GM21423 (cell line): ENCODE results near the gene NAA25.
"Not testable (repeated sequence)": the region's sequence is repeated elsewhere in the genome, so short reads cannot be mapped to it uniquely, and the experiment has no call there.

ENCODE experiments used
- ATAC-seq: cut with Tn5 transposase; IDR thresholded peaks from one replicate; pipeline ENCODE4 v1.9.1; 2021; ENCODE audit warnings: mild to moderate bottlenecking, moderate library complexity; ENCODE audit not compliant: unreplicated experiment

Gene NAA25

DNA sequence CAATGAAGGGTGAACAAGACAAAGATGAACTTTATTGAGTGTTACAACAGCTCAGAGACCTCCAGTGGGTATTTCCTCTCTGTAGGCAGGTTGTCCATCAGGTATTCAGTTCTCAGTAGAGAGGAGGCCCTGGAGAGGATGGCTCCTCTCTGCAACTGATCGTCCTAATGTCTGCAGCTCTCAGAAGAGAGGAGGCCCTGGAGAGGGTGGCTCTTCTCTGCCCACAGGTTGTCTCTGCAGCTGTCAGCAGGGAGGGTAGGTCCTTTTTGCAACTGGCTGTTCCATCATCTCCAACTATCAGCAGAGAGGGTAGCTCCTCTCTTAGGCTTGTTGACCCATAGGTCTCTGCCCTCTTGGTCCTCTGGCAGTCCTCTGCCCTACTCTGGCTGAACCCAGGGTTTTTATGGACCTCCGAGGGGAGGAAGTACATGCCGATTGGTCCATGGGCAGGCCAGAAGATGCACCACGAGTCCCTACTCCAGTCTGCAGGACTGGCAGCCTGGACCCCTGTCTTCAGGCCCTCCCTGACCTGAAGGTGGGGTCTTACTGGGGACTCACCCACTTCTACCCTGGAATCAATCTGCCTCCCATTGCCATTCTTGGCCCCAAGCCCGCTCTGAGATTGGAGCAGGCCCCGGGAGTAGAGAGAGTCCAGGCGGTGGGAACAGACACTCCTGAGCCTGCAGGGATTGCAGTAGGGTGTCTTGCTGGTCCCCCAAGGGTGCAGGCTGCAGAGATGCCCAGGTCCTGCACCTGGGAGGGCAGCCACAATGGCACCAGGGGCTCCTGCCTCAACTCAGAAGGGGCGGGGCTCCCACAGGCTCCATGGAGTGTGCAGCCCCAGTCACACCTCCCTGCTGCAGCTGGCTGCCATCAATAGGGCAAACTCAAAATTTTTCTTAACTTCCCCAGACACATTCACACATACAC is 97.9 kb downstream of the NAA25 start:
- no peak for ATAC-seq

DNA sequence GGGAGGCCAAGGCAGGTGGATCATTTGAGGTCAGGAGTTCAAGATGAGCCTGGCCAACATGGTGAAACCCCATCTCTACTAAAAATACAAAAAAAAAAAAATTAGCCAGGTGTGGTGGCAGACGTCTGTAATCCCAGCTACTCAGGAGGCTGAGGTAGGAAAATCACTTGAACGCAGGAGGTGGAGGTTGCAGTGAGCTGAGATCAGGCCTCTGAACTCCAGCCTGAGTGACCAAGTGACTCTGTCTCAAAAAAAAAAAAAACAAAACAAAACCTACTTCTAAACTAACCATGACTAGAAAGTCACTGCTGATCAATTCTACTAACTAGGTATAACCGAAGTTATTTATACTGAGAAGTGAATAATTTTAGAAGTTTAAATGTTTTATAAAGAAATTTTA is 99.0 kb downstream of the NAA25 start:
- ATAC-seq: not testable (repeated sequence)

DNA sequence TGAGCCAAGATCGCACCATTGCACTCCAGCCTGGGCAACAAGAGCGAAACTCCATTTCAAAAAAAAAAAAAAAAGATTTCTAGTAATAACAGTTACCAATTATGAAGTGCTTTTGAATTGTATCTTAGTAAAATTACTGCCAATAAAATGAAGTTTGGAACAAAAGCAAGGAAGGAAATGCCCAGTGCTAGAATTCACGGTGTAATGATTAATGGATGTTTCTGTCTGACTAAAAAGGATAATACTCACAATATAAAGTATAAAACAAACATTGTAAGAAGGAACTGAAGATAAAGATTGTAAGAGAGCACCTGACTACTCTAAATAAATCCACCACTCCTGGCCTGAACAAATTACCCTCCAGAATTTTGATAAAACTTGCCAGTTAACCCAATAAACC is 99.7 kb downstream of the NAA25 start:
- no peak for ATAC-seq

DNA sequence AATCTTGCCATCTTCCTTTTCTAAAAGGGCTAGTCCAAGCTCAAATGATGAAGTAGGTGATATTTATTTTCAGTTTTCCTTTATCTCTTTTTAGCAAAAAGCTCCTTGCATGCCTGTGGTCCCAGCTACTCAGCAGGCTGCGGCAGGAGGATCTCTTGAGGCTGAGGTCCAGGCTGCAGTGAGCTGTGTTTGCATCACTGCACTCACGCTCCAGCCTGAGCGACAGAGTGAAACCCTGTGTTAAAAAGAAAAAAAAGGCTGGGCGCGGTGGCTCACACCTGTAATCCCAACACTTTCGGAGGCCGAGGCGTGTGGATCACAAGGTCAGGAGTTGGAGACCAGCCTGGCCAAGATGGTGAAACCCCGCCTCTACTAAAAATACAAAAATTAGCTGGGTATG is 100.6 kb downstream of the NAA25 start:
- no peak for ATAC-seq

DNA sequence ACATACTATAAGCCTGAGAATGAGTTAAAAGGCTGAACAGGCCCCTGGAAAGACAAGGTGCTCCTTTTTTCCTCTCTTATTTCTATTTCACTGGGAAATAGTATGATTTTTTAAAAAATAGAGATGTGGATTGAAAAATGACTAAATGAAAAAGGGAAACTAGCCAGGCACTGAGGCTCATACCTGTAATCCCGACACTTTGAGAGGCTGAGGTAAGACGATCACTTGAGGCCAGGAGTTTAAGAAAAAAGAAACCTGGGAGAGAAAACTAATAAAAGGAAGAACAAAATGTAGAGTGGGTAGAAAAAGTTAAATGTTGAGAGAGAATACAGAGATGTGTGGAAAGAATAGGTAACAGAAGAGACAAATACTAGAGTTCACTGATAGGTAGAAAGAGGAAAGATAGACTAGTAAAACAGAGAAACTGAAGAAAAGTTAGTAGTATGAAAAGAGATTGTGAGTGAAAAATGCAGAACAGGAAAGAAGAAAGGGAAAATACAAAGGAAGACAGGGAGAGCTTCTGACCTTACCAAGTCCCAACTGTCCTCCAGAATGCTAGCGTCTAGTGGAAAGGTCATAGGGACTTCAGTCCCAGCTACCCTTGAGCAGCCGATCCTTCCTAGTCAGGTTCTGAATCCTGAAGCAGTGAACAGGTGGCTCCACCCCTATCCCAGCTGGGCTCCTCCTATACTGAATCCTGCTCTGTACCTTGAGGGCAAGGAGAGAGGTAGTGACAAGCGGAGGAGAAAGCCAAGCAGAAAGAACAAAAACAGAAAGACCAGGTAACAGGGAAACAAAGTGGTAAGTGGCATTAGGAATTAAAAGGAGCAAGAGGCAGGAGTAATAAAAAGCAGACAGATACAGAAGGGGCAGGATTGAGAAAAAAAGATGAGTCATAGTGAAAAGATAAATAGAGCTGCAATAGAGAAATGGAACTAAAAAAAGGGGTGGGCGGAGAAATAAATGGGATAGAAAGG is 102.9 kb downstream of the NAA25 start:
- no peak for ATAC-seq

DNA sequence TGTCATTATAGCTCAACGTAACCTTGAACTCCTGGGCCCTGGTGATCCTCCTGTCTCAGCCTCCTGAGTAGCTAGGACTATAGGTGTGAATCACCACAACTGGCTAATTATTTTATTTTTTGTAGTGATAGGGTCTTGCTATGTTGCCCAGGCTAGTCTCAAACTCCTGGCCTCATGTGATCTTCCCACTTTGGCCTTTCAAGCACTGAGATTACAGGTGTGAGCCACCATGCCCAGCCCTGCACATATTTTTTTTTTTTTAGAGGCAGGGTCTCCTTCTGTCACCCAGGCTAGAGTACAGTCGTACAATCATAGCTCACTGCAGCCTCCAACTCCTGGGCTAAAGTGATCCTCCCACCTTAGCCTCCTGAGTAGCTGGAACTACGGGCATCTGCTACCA is 104.5 kb downstream of the NAA25 start:
- no peak for ATAC-seq

DNA sequence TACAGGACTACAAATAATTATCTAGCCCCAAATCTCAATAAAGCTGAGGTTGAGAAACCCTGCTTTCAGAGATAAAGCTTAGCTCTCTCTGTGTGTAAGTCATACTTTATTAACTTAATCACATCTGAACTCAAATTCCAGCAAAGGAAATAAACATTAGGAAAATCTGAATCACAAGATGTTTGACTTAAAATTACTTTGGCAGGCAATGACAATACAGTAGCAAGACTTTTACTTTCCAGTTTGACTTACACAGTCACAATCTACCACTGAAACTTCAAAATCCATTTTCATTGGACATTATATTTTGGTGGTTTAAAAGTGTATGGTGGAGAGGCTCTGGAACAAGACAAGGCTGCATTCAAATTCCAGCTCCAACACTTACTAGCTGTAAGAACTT is 107.0 kb downstream of the NAA25 start:
- no peak for ATAC-seq

DNA sequence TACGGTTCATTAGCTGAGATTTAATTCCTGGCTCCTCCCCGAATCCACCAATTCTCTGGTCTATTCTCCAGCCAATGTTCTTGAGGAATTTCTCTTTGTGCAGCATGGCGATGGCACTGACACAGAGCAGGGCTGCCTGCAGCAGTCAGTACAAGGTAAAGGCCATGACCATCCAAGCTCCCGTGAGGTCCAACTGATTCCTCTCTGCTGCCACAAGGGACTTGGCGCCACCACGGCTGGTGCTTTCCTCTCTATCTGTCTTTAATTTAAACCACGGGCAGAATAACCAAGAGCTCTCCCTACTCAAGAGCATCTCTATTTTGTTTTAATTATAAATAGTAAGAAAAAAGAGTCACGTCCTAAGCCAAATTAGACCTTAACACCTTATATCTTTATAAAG is 107.8 kb downstream of the NAA25 start:
- ATAC-seq: no peak

DNA sequence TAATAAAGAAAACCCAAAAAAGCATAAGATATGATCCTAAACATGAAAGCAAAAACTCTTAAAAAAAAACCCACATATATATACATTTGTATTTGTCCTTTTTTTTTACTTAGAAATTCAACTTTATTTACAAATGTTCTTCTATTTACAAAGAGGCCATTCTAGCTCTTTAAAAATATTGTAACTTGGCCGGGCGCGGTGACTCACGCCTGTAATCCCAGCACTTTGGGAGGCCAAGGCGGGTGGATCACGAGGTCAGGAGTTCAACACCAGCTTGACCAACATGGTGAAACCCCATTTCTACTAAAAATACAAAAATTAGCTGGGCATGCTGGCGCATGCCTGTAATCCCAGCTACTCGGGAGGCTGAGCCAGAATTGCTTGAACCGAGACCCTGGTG is 109.5 kb downstream of the NAA25 start:
- ATAC-seq: not testable (repeated sequence)

DNA sequence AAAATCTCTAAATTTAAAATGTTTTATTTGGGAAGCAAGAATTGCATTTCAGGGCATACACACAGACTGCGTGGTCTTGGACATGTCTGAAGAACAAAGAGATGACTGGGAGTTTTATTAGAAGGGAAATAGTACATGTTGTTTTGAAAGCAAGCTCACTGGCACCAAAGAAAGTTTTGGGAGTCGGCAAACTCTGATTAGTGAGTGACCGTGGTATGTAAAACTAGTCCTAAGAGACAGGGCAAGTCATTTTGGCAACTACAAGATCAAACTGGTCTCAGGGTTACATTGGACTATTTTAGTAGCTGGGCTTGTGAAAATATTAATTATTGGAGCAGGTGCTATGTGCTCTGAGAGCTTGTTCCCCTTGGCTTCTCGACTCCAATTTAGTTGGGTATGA is 110.6 kb downstream of the NAA25 start:
- ATAC-seq: no peak

DNA sequence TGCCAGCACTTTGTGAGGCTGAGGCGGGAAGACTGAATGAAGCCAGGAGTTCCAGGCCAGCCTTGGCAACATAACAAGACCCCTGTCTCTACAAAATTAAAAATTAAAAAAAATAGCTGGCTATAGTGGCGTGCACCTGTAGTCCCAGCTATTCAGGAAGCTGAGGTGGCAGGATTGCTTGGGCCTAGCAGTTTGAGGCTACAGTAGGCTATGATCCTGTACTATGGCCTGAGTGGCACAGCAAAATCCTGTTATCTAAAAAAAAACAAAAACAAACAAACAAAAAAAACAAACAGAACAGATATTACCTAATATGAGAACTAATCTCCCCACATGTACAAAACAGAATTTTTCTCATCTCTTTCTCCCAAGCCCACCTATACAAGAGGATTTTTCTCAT is 111.3 kb downstream of the NAA25 start:
- no peak for ATAC-seq

DNA sequence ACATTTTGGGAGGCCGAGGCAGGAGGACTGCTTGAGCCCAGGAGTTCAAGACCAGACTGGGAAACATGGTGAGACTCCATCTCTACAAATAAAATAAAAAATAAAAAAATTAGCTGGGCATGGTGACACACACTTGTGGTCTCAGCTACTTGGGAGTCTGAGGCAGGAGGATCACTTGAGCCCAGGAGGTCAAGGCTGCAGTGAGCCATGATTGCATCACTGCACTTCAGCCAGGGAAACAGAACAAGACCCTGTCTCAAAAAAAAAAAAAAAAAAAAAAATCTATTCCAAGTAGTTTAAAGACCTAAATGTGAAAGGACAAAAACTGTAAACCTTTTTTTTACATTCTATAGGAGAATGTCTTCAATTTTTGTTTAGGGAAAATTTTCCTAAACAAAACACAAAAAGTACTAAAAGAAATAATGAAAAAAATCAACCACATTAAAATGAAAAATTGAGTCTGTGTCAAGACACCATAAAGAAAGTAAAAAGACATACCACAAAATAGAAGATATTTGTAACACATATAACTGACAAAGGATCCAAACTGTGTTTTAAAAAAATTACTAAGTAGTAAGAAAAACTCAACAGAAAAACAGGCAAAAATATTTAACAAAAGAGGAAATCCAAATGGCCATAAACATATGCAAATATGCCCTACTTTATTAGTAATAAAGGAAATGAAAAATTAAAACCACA is 112.7 kb downstream of the NAA25 start:
- ATAC-seq: no peak

DNA sequence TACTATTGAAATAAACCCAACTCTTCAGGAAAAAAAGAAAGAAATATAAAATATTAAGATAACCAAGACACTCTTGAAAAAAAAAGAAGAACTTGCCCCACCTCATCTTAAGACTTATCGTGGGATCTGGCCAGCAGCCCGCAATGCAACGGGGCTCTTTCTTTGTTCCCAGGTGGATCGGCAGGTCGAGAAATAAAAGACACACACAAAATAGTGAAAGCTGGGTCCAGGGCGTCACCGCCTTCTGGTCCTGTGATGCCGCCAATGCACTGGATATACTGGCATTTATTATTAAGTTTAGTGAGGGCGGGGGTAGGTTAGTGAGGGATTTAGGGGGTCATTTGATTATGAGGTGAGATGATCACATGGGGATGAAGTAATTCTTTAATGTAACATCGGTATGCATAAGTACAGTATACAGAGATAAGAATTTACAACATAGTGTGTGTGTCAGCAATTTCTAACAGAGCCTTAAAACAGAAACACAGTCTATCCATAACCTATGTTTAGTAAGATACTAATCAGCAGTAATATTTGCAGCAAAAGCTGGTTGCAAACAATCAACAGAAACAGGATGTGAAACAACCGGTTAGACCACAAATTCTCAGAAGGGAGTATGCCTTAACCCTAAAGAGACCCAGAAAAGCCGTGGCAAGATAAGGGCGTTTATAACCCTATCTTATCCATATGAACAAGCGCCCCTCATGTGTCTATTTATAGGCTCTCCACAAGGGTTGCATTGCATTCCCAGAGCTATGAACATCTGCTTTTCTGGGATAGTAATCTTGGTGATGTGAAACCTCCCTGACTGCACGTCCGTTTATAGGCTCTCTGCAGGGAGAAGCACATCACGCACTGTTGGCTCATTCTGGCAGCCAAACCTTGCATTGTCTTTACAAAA is 114.1 kb downstream of the NAA25 start:
- peak; percentile 10 for ATAC-seq

DNA sequence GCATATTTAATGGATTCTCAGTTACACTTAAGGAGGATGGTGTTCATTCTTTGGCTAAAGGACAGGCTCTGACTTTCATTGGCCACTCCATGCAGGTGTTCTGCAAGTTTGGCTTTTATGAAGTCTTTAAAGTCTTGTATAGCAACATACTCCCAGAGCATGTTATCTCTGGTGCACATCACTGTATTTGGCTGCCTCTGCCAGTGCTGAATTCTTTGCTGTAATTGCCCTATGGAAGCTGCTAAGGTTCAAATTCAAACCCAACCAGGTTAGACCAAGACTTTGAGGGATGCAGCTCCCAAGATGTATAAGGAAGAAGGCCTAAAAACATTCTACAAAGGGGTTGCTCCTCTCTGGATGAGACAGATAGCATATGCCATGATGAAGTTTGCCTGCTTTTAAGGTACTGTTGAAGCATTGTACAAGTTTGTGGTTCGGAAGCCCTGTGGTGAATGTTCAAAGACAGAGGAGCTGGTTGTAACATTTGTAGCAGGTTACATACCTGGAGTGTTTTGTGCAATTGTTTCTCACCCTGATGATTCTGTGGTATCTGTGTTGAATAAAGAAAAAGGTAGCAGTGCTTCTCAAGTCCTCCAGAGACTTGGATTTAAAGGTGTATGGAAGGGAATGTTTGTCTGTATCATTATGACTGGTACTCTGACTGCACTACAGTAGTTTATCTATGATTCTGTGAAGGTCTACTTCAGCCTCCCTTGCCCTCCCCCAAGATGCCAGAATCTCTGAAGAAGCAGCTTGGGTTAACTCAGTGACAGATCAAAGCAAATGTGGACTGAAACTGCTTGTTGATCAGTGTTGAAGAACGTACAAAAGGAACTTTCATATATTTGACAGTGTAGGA is 115.1 kb downstream of the NAA25 start:
- peak; percentile 42 for ATAC-seq

DNA sequence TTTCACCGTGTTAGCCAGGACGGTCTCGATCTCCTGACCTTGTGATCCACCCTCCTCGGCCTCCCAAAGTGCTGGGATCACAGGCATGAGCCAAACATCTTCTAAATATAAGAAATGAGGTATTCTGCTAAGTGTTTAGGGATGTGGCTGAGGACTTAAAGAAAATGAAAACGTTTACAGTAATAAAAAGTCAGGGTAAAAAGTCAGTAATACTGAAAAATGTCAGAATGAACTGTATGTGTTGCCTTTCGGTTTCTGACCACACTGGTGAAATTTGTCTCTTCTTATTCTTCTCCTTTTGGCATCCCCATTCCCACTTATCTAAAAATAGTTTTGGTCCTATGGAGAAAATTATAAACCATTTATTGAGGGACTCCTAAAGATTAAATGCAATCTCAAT is 116.1 kb downstream of the NAA25 start:
- ATAC-seq: no peak

DNA sequence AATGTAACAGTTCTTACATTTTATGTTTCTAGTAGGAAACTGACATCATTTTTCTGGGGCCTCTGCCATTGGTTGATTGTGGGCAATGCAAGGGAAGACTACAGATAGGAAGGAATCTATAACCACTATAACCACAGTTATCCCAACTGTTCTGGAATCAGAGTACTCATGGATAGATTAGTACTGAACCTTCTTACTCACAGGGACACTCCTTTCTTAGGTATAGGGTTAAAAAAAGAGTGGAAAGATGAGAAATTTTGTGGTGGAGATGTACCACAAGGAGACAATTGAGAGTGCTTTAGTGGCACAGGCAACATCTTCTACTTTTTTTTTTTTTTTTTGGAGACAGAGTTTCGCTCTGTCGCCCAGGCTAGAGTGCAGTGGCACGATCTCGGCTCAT is 116.6 kb downstream of the NAA25 start:
- ATAC-seq: no peak

DNA sequence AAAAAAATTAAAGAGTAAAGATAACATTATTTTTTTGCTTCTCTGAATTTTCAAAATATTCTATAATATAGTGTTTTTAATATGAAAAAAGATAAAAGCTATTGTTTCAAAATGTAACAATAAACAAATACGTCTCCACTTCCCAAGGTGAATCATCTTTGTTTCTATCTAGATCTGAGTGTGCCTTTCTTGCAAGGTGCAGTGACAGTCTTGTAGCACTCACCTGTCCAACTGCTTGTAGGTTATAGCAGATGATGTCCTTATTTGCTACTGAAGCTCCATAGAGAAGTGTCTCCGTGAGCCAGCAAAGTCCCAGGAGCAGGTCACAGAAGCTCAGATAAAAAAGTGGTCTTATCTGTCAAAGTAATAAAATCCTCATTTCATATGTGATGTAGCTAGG is 117.0 kb downstream of the NAA25 start:
- ATAC-seq: no peak

DNA sequence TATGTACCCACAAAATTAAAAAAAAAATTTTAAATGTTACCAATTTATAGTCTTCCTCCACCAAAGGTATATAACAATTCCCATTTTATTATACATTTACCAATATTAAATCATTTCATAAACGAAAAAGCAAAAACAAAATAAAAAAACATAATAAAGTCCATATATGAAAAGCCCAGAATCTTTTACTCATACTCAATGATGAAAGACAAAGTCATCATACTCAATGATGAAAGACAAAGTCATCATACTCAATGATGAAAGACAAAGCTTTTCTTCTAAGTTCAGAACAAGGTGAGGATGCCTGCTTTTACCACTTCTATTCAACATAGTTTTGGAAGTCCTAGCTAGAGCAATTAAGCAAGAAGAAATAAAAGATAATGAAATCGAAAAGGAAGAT is 123.8 kb downstream of the NAA25 start:
- ATAC-seq: no peak

DNA sequence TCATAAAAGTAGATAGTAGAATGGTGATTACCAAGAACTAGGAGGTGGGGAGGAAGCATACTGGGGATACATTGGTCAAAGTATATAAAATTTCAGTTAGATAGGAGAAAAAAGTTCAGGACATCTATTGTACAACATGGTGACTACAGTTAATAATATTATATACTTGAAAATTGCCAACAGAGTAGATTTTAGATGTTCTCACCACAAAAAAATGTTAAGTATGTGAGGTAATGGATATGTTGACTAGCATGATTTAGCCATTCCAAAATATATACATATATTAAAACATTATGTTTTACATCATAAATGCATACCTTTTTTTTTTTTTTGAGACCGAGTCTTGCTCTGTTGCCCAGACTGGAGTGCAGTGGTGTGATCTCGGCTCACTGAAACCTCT is 126.6 kb downstream of the NAA25 start:
- no peak for ATAC-seq
